GM18526 (cell line): ENCODE results near the gene BST1.

ENCODE experiments used
- POLR2A ChIP-seq: IDR thresholded peaks from 3 replicates; pipeline ENCODE4 v1.6.1; 2011; ENCODE audit not compliant: insufficient read length; ENCODE audit errors: extremely low read depth

BST1 gene

DNA sequence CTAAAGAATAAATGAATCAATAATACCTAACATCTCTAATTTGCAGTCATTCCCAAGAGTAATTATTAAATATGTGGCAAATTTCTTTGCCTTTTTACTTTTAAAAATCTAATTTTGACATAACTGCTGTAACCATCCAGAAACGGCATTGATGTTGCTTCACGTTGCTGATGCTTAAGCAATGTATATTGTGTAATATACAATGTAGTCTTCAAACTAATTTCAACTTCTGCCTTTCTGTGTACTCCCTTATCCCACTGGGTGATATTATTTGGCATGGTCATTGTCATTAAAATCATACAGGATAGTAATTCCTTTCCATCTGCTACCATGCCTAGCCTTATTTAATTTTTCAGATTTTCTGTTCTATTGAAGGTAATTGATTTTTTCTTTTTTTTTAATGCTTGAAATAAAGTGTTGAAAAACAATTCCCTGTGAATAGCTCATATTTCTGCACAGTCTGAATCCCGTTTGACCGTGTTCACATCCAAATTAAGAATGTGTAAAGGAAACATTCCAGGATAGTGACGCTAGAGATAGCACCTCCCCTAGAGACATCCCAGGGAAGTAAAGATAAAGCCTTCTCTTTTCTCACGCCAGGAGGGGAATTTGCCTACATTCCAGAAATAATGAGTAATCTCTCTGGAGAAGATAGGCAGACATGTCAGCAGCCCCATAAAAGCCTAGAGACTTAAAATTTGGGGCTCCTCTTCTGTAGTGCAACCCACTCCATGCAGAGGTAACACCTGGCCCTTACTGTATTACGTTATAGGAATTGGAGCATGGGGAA lies 12.7 kb upstream of the BST1 start:
- no peak for TF ChIP-seq POLR2A

DNA sequence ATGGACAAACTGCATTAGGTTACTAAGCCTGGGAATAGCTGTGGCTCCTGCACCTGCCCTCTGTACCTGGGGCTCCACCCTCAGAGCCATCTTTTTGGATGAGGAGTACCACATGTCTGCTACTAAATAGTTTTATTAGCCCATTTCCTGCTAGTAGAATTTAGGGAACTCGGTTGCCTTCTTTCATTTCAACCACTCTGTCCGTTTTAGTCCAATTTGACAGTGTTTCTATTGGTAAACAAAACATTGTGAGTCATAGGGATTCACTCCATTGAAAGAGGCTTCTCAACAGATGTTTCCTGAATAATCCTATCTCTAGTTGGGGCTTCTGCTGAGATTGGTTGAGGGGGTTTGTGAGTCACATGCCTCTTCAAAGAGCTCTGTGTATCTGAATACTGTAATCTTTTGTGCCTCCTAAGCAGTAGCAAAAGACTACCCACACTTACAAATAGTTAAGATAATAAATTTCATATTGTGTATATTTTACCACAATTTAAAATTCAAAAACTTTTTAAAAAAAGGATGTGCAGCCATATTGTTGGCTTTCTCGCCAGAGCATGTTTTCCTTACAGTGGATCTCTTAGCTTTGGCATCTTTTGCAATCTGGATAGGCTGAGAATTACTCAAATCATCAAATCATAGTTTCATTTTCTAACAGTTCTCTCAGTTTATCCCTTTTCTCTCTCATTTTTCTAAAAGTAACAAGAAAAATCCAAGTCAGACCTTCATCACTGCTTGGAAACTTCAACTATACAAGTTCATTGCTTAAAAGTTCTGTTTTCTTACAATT lies 11.3 kb upstream of the BST1 start:
- TF ChIP-seq POLR2A = no peak

DNA sequence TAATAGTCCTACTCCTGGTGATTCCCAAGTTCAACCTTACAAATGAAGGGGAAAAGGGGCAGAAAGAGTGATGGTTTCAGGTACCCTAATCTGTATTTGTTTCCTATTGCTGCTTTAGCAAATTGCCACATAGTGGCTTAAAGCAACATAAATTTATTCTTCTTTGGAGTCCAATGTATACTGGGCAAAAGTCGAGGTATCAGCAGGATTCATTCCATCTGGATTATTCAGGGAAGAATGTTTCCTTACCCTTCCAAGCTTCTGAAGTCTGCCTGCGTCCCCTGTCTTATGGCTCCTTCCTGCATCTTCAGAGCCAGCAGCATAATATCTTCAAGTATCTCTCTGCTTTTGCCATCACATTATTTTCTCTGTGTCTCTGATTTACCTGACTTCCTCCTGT lies 10.3 kb upstream of the BST1 start:
- TF ChIP-seq POLR2A = no peak

DNA sequence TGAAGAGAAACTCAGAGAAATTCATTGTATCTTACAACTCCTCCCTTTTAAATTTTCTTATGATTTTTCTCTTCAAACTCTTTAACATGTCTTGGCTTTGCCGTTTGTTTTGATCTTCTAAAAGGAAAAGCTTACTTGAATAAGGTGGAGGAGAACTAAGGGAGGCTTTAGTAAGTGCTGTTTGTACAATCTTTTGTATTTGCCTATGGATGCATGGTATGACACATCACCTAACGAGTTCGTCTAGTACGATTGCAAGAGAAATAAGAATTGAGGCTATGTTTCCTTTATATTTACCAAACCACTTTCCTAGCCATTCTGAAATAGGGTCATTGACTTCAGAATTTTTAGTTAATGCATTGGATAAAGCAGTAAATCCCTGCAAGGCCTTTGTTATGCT lies 8.4 kb upstream of the BST1 start:
- no peak for TF ChIP-seq POLR2A

DNA sequence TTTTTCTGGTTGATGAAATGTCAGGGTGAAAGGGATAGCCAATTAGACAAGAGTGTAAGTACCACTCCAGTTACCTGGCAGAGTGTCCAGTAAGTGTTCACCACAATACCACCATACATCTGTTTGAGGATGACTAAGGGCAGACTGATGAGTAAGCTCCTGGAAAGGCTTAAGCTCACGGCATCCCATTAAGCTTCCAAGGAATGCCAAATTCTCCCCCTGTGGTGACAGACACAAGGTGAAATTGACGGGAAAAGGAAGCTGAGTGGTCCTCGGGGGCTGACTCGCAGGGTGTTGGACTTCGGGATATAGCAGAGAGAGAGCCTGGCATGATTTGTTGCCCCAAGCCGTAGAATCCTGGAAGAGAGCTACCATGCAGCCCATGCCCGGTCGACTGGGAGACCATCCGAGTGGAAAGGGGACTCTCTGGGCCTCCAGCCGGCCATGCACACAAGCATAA lies 7.6 kb upstream of the BST1 start:
- TF ChIP-seq POLR2A = no peak

DNA sequence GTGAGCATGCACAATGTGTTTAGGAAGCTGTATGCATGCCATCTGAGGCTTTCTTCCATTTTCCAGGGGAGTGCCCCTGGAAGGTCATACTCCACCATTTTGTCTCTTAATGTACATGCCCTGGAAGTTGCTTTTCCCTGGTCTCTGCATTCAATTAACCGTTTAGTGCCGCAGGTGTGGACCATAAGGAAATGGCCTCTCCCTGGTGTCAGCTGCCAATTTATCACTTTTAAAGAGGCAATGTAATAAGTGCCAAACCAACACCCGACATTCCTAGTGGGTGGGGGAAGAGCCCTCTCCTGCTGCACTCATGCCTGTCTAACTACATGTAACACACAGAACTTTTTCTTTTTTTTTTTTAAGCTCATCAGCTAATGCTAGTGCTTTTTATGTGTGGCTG lies 7.1 kb upstream of the BST1 start:
- TF ChIP-seq POLR2A = no peak

DNA sequence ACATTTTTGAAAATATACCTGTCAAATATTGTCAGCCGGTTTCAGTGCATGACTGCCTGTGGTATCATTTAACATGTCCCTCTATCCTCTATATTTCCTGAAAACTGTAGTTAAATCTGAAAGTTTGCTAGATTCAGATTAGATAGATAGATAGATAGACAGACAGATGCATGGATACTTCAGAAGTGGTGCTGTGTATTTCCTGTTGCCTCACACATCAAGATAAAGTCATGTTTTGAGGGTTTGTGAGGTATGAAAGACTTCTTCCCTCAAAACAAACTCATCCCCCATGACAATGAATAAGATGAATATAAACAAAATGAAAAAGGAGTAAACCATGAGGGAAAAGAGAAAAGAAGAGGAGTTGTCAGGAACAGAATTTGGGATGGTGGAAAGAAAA lies 6.0 kb upstream of the BST1 start:
- no peak for TF ChIP-seq POLR2A

DNA sequence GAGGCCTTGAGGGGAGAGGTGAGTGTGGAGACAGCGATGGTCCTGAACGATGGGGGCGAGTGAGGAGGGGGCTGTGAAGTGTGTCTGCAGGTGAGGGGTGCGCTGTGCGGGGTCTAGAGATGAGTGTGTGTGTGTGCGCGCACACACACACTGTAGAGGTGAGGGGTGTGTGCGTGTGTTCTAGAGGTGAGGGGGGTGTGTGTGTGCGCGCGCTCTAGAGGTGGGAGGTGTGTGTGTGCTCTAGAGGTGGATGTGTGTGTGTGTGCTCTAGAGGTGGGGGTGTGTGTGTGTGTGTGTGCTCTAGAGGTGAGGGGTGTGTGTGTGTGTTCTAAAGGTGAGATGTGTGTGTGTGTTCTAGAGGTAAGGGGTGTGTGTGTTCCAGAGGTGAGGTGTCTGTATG lies 574 bp downstream of the BST1 start:
- no peak for TF ChIP-seq POLR2A

DNA sequence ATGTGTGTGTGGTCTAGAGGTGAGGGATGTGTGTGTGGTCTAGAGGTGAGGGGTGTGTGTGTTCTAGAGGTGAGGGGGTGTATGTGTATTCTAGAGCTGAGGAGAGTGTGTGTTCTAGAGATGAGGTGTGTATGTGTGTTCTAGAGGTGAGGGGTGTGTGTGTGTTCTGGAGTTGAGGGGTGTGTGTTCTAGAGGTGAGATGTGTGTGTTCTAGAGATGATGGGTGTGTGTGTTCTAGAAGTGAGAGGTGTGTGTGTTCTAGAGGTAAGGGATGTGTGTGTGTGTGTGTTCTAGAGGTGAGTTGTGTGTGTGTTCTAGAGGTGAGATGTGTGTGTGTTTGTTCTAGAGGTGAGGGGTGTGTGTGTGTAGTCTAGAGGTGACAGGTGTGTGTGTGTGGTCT lies 1.3 kb downstream of the BST1 start:
- TF ChIP-seq POLR2A = no peak

DNA sequence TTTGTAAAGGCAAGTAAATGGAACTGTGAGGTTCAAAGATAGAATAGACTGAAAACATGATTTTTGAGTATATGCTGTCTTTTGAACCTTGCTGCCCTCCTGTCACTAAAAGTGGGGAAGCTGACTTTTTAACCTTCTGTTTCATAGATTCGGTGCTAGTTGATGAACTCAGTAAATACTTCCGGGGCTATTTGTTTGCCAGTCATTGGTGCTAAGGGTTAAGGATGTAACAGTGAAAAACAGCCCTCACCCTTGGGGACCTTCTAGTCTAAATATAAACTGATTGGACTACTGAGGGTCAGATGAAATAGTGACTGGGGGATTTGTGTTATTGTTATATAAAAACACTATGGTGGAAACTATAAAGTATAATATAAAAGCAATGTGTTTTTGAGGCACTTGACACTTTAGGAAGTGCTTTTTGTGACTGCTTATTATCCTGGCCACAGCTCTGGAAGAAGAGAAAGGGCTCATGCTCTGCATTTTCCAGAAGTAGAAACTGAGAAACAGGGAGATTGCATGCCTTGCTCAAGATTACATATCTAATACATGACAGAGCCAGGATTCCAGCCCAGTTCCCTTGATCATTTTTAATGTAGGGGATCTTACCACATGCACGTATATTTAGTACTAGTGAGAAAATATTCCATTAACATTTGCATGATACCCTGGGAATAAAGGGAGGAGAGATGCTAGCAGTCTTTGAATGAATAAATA lies 3.9 kb downstream of the BST1 start:
- TF ChIP-seq POLR2A = no peak

DNA sequence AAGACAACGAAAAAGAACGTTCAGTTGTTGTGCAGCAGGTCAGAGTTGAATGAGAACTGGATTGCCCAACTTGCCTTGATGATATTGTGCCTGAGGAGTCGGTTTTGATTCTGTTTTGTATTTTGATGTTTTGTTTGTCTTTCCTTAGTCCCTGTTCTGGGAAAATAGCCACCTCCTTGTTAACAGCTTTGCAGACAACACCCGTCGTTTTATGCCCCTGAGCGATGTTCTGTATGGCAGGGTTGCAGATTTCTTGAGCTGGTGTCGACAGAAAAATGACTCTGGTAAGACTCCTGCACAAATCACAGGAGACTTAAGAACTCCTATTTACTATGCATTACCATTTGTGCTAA lies 4.5 kb downstream of the BST1 start:
- TF ChIP-seq POLR2A = no peak

DNA sequence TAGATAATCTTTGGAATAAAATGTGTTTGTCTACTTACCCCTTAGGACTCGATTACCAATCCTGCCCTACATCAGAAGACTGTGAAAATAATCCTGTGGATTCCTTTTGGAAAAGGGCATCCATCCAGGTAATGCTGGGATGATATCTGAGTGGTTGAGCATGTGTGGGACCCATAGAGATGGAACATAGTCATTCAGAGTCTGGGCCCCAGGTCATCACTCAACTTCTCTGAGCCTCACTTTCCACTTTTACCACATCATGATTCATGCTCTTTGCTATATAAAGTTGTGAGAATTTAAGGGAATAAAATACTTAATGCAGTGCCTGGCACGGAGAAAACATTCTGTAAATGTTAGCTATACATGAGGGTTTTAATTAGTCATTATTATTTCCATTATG lies 8.9 kb downstream of the BST1 start:
- no peak for TF ChIP-seq POLR2A

DNA sequence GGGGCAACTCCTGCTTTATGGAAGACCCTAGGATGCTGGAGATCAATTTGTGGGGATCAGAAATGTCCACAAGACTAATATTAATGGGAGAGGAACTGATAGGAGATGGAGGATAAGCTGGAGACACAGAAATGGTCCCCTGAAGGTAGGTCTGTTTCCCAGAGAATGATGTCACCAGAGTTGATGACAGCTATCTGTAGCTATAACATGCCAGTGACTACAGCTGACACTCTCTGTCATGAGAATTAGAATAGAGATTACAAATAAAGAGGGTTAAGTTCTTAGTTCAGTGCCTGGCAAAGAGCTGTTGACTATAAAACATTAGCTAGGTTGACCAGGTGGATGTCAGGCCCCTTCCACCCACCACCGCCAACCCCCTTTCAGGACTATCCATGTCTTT lies 9.3 kb downstream of the BST1 start:
- no peak for TF ChIP-seq POLR2A

DNA sequence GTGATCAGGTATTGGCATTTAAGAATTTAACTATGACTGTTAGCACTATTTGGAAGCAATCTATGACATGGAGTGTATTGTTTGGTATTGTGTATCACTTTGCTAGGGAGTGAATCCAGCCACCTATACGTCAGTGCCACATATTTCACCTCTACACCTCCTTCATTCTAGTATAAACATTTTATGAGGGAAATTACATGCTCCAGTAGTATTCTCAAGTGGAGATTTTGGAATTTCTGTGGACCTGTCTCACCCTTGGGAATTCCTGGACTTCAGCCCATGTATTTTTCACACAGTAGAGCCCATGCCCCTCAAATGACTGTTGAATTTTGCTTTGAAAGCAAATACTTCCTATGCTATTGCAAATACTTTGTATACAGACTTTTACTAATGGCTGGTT lies 11.3 kb downstream of the BST1 start:
- TF ChIP-seq POLR2A = no peak

DNA sequence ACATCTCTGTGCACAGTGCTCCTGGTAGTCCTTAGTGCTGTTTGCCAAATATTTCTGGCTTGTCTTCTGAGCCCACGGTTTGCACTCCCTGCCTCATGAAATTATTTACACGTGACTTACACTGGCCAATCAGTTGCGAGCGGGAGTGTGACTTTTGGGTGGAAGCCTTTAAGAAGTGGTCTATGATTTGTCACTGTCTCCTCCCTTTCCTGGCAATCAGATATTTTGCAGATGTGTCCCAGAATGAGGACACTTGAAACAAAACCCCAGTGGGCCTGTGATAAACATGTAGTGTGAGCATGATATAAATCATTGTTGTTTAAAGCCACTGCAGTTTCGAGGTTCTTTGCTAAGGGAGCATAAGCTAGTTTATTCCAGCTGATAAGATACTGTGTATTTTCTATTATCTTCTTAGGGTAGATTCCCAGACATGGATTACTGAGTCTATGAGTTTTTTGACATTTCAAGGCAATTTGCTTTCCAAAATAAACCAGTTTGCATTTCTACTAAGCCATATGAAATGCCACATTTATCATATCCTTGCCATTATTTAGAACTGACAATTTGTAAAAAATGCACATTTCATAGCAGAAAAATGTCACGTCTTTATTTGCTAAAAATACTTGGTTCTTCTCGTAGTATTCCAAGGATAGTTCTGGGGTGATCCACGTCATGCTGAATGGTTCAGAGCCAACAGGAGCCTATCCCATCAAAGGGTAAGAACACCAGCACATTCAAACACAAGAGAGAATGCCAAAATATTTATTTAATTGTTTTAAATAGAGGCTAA lies 12.0 kb downstream of the BST1 start:
- TF ChIP-seq POLR2A = no peak
